GDM1 (cell line): ENCODE results near the gene ZBED1.
"Not testable (repeated sequence)": the region's sequence is repeated elsewhere in the genome, so short reads cannot be mapped to it uniquely, and the experiment has no call there.

Experiments used
- DNase-seq: peaks from one replicate; lab custom pipeline; 2025; lab: John Stamatoyannopoulos, UW

The ZBED1 gene

GRCh38 chrX:2500803-2501558, at the start of gene ZBED1, which contains the start of gene DHRSX:
Gene ZBED1, minus strand, starts transcription at chrX:2500976. Its CDS starts 10,257 bp downstream, at chrX:2490719.
Gene DHRSX, minus strand, starts transcription at chrX:2500976. Its CDS starts 51 bp downstream, at chrX:2500925.
- no peak for DNase-seq

DNA sequence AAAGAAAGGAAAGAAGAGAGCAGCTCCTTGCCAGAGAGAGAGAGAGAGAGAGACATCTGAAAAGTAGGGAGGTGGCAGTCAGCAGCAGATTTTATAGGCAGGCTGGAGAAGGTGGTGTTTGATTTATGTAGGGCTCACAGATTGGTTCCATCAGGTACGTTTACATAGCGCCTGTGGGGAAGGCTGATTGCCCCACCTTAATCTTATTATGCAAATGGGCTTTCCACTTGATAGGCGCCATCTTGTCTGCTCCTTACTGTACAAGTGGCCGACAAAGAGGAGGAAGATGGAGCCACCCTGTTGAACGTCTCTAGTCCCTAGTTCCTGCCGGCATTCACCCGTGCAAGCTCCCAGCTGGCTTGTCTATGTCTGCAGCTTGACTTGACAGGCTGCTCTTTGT, 49.1 kb upstream of the ZBED1 start:
- DNase-seq = no peak

DNA sequence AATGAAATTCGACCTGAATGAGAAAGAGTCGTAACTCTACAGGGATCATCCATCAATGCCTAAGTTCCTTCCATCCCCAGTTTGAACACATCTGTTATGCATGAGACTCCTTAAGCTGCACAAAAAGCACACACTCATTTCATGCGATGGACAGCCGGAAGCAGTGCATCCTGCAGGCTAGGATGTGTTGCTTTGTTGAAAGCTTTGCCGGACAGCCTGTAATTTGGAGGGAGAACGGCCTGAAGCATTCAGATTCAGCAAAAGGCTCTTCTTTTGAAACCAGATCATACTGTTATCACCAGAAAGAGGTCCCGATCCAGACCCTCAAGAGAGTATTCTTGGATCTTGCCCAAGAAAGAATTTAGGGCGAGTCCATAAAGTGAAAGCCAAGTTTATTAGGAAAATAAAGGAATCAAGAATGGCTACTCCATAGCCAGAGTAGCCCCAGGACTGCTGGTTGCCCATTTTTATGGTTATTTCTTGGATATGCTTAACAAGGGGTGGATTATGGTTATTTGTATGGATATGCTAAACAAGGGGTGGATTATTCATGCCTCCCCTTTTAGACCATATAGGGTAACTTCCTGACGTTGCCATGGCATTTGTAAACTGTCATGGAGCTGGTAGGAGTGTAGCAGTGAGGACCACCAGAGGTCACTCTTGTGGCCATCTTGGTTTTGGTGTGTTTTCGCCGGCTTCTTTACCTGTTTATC, 48.1 kb upstream of the ZBED1 start:
- no peak for DNase-seq

- DNase-seq = no peak
Observed at GRCh38 chrX:2547736-2548135, 47.0 kb upstream of the ZBED1 start.

- no peak for DNase-seq
Observed at GRCh38 chrX:2546496-2546895, 45.7 kb upstream of the ZBED1 start.

- DNase-seq = no peak
Observed at GRCh38 chrX:2545144-2545543, 44.4 kb upstream of the ZBED1 start.

DNA sequence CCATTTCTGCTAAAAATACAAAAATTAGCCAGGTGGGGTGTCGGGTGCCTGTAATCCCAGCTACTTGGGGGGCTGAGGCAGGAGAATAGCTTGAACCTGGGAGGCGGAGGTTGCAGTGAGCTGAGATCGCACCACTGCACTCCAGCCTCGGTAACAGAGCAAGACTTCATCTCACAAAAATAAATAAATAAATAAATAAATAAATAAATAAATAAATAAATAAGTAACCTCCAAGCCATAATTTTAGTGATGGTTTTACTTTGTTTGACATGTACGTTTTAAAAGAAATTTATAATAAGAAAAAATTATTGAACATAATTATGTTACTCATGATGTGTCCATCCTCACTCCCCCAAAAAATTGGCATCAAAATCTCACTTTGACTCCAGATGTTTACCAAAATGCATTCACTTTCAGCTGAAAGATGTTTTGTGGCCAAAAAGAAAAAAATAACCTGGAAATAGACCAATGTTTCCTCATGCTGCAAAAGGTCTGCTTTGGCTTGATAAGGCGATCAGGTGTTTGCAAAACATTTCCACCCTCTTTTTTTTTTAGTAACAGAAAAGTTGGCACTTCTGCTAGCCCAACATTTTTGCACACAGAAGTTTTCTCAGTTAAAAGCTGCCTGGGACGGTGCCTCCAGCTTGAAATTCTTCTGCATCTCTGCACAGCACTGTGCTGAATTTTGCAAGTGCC, 42.2 kb upstream of the ZBED1 start:
- no peak for DNase-seq

- DNase-seq = no peak
Observed at GRCh38 chrX:2541603-2542002, 40.8 kb upstream of the ZBED1 start.

DNA sequence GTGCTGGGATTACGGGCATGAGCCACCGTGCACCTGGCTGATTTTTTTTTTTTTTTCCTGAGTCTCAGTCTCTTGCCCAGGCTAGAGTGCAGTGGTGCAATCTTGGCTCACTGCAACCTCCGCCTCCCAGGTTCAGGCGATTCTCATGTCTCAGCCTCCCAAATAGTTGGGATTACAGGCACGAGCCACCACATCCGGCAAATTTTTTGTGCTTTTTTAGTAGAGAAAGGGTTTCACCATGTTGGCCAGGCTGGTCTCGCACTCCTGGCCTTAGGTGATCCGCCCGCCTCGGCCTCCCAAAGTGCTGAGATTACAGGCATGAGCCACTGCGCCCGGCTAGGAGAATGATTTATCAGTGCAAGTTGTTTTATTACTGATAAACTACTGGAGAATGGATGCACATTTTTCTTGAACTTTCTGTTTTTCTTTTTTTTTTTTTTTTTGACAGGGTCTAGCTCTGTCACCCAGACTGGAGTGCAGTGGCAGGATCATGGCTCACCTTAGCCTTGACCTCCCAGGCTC, 39.7 kb upstream of the ZBED1 start:
- DNase-seq = no peak

GRCh38 chrX:2539586-2539985, 38.8 kb upstream of the ZBED1 start:
- no peak for DNase-seq

DNA sequence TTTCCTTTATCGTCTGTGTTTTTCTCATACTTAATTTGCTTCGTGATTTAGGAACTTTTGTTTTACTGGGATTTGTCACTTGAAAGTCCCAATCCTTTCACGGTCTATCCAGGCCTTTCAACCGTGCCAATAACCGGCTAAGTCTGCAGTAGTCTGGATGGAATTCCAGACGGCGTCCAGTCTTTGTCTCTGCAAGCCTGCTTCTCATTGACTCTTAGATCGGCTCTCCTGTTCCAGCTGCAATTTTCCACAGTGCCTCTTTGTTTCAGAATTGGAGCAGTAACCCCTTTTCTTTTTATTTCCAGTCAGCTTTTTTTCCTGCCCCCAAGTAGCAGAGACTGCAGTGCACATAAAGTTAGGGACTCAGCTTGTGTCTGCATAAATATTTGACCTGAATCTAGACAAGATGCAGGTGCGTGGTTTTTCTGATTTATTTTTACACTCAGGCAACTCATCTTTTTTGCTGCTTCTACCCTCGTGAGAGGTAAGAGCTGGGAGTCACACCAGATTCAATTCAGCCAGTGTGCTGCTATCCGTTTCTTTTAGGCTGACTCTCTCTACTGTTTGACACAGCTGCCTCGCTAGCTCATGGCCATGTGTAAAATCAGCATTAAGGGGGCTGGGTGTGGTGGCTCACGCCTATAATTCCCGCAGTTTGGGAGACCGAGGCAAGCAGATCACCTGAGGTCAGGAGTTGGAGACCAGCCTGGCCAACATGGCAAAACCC, 37.4 kb upstream of the ZBED1 start:
- DNase-seq = no peak

DNA sequence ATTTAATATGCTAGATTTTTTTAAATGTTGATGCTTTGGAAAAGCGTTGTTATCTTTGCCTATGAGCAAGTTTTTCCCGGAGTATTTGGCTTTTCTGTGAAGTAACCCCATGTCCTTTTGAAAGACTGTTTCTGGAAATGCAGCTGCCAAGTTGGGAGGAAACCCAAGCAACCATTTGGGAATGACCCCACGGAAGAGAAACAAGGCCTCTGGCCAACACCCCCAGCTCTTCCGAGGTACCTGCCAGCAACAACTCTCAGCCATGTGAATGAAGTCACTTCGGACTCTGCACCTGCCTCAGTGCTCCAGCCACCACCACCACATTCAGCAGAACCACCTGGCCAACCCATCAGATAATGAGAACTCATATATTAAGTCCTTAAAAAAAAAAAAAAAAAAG, 36.2 kb upstream of the ZBED1 start:
- no peak for DNase-seq

DNA sequence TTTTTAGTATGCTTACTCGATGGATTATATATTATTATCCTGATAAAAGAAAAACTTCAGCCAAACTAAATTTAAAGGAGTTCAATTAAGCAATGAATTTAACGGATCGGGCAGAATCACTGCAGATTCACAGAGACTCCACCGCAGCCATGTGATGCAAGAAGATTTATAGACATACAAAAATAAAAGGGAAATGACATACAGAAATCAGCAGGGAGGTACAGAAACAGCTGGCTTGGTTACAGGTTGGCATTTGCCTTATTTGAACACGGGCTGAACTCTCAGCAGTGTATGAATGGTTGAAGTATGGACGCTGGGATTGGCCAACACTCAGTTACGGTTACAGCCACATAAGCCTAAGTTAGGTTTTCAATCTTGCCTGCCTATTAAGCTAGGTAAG, 35.4 kb upstream of the ZBED1 start:
- no peak for DNase-seq

DNA sequence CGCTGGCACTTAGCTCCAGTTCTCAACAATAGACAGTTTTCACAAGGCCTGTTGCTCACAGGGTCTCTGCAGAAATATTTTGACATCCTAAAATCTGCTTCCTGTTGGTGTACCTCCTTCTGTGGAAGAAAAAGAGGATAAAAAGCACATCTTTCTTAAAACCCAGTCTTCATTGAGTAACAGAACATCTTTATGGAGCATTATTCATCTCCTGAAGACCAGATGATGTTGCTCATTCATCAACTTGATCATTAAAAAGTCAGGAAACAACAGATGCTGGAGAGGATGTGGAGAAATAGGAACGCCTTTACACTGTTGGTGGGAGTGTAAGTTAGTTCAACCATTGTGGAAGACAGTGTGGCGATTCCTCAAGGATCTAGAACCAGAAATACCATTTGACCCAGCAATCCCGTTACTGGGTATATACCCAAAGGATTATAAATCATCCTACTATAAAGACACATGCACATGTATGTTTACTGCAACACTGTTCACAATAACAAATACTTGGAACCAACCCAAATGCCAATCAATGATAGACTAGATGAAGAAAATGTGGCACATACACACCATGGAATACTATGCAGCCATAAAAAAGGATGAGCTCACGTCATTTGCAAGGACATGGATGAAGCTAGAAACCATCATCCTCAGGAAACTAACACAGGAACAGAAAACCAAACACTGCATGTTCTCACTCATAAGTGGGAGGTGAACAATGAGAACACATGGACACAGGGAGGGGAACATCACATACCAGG, 33.7 kb upstream of the ZBED1 start:
- not testable (repeated sequence) for DNase-seq

GRCh38 chrX:2533424-2533823, 32.6 kb upstream of the ZBED1 start:
- no peak for DNase-seq

- DNase-seq = no peak
Observed at GRCh38 chrX:2526390-2526789, 25.6 kb upstream of the ZBED1 start.

DNA sequence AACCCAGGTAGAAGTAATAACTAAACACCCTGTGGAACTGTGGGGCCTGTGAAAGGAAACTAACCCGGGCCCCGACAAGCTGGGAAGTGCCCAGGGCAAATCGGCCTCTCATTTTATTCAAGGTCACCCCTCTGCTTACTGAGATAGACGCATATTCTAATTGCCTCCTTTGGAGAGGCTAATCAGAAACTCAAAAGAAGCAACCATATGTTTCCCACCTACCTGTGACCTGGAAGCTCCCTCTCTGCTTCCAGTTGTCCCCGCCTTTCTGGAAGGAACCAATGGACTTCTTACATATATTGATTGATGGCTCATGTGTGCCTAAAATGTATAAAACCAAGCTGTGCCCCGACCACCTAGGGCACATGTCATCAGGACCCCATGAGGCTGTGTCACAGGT, 23.1 kb upstream of the ZBED1 start:
- no peak for DNase-seq

DNA sequence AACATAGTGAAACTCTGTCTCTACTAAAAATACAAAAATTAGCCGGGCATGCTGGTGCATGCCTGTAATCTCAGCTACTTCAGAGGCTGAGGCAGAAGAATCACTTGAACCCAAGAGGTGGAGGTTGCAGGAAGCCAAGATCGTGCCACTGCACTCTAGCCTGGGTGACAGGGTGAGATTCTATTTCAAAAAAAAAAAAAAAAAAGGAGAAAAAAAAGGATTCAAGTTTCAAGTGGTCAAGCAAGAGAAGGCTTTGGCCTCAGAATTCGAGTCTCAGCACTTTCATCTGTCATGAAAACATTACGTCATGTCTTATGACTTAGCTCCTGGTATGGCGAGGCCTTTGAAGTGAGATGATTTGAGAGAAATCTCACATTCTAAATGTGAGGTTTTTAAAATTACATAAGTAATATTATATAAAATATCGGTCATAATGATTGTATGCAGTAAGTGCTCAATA, 21.2 kb upstream of the ZBED1 start:
- no peak for DNase-seq

- no peak for DNase-seq
Observed at GRCh38 chrX:2521092-2521926, 20.5 kb upstream of the ZBED1 start.

- DNase-seq = no peak
Observed at GRCh38 chrX:2520539-2520938, 19.8 kb upstream of the ZBED1 start.
